HepG2 (cell line): Measurements from ENCODE around the gene SPTBN5. TPM values are rescaled to one million over a fixed set of nuclear protein-coding genes. Genes with fewer than 3 reads are reported as not detected.
A peak's percentile ranks its signal among the peaks of the same experiment; 100 is the strongest.

Source experiments
- ARID4A ChIP-seq: sonication (generic); formaldehyde crosslinking; IDR thresholded peaks from 2 replicates; pipeline ENCODE4 v1.5.0; 2020; ENCODE audit warnings: mild to moderate bottlenecking, missing genetic modification reagents, borderline replicate concordance
- ARNTL ChIP-seq: sonication (generic); formaldehyde crosslinking; IDR thresholded peaks from 2 replicates; pipeline ENCODE4 v1.4.0; 2020; ENCODE audit warnings: mild to moderate bottlenecking, missing genetic modification reagents
- ETV6 ChIP-seq: sonication (generic); formaldehyde crosslinking; conservative IDR thresholded peaks from 2 replicates; pipeline ENCODE4 v1.4.0; 2020; ENCODE audit warnings: missing genetic modification reagents
- HMGXB4 ChIP-seq, 2 experiments: sonication (generic) in 1 of 2; formaldehyde crosslinking in 1 of 2; IDR thresholded peaks; 2 replicates each; pipeline versions ENCODE4 v1.4.0 to v1.6.1; 2018 to 2020; ENCODE audit warnings: missing genetic modification reagents in 2 of 2, borderline replicate concordance in 1 of 2, low read depth in 1 of 2, mild to moderate bottlenecking in 1 of 2, missing biosample characterization in 1 of 2
- UBTF ChIP-seq: sonication (generic); formaldehyde crosslinking; IDR thresholded peaks from 2 replicates; pipeline ENCODE4 v1.4.0; 2020; ENCODE audit warnings: mild to moderate bottlenecking, missing genetic modification reagents
- ZNF326 ChIP-seq: sonication (generic); formaldehyde crosslinking; IDR thresholded peaks from 2 replicates; pipeline ENCODE4 v1.4.0; 2020; ENCODE audit warnings: missing genetic modification reagents, borderline replicate concordance
- ZNF547 ChIP-seq: sonication (generic); formaldehyde crosslinking; IDR thresholded peaks from 2 replicates; pipeline ENCODE4 v1.5.1; 2020; ENCODE audit warnings: mild to moderate bottlenecking, missing genetic modification reagents
- ZNF556 ChIP-seq: sonication (generic); formaldehyde crosslinking; IDR thresholded peaks from 2 replicates; pipeline ENCODE4 v1.4.0; 2020; ENCODE audit warnings: mild to moderate bottlenecking, missing genetic modification reagents, borderline replicate concordance
- ZZZ3 ChIP-seq: sonication (generic); formaldehyde crosslinking; IDR thresholded peaks from 2 replicates; pipeline ENCODE4 v1.4.0; 2020; ENCODE audit warnings: missing genetic modification reagents, mild to moderate bottlenecking, borderline replicate concordance
- polyA plus RNA-seq, 8 experiments: library from polyadenylated mRNA; depleted of rRNA in 3 of 8; stranded (reverse) in 7 of 8; unstranded in 1 of 8; fragments of >200 nt; fragmentation: Illumina TruSeq in 4 of 8; extraction: Trizol in 4 of 8; gene quantifications; 2 replicates each; pipeline versions ENCODE4 v1.2.1 to v1.2.3, GENCODE V29; 2011 to 2016; ENCODE audit warnings: low read depth in 4 of 8, missing spikeins in 1 of 8, mixed read lengths in 1 of 8; ENCODE audit not compliant: insufficient read depth in 1 of 8
- total RNA-seq, 5 experiments: library from RNA; depleted of rRNA; stranded (reverse); fragments of >200 nt; fragmentation: Illumina TruSeq; extraction: Trizol; gene quantifications; 2 replicates each; pipeline ENCODE4 v1.2.3, GENCODE V29; 2016; ENCODE audit warnings: low read depth in 1 of 5
- TF ChIP-seq, protein P1 (sequence below): sonication (generic); formaldehyde crosslinking; IDR thresholded peaks from 2 replicates; pipeline ENCODE4 v1.4.0; 2020; ENCODE audit warnings: missing genetic modification reagents
- TF ChIP-seq, protein P2 (sequence below): sonication (generic); formaldehyde crosslinking; IDR thresholded peaks from 2 replicates; pipeline ENCODE4 v1.4.0; 2020; ENCODE audit warnings: missing genetic modification reagents
- TF ChIP-seq, protein P3 (sequence below): sonication (generic); formaldehyde crosslinking; IDR thresholded peaks from 2 replicates; pipeline ENCODE4 v1.5.0; 2020; ENCODE audit warnings: mild to moderate bottlenecking, missing genetic modification reagents, borderline replicate concordance

The SPTBN5 gene
- total and polyA plus RNA-seq, 2 of the 13 experiments (the other 11 are each of a cell fraction or from before 2014, with no cell fraction given) = 0.01 to 0.07 TPM

GRCh38 chr15:41866263-41866703 is 27.6 kb downstream of the SPTBN5 start (continued):
- TF ChIP-seq HMGXB4 (CRISPR knock-in tag; IDR thresholded peaks at IDR 0.05; ENCODE audit: borderline replicate concordance in 1 of 2, low read depth in 1 of 2) = 0 out of 4 replicates have a peak, but pooled peaks of 1 of the 2 experiments have one; percentile 22
- peak; percentile 71; the same call in 1 of the 2 replicates for TF ChIP-seq ZNF556 (CRISPR knock-in tag)
- TF ChIP-seq, protein P1, sequence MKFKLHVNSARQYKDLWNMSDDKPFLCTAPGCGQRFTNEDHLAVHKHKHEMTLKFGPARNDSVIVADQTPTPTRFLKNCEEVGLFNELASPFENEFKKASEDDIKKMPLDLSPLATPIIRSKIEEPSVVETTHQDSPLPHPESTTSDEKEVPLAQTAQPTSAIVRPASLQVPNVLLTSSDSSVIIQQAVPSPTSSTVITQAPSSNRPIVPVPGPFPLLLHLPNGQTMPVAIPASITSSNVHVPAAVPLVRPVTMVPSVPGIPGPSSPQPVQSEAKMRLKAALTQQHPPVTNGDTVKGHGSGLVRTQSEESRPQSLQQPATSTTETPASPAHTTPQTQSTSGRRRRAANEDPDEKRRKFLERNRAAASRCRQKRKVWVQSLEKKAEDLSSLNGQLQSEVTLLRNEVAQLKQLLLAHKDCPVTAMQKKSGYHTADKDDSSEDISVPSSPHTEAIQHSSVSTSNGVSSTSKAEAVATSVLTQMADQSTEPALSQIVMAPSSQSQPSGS (CRISPR knock-in tag) = no peak
- TF ChIP-seq ARID4A (CRISPR knock-in tag) = peak; percentile 42; the same call in 1 of the 2 replicates
- peak; percentile 61 for TF ChIP-seq UBTF (CRISPR knock-in tag)
- TF ChIP-seq, protein P2, sequence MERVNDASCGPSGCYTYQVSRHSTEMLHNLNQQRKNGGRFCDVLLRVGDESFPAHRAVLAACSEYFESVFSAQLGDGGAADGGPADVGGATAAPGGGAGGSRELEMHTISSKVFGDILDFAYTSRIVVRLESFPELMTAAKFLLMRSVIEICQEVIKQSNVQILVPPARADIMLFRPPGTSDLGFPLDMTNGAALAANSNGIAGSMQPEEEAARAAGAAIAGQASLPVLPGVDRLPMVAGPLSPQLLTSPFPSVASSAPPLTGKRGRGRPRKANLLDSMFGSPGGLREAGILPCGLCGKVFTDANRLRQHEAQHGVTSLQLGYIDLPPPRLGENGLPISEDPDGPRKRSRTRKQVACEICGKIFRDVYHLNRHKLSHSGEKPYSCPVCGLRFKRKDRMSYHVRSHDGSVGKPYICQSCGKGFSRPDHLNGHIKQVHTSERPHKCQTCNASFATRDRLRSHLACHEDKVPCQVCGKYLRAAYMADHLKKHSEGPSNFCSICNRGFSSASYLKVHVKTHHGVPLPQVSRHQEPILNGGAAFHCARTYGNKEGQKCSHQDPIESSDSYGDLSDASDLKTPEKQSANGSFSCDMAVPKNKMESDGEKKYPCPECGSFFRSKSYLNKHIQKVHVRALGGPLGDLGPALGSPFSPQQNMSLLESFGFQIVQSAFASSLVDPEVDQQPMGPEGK (CRISPR knock-in tag) = 0 out of 2 replicates have a peak, but pooled peaks have one; percentile 31
- TF ChIP-seq ZZZ3 (CRISPR knock-in tag) = no peak
- TF ChIP-seq ETV6 (CRISPR knock-in tag) = no peak
- no peak for TF ChIP-seq ARNTL (CRISPR knock-in tag)
- no peak for TF ChIP-seq ZNF326 (CRISPR knock-in tag)
- no peak for TF ChIP-seq ZNF547 (CRISPR knock-in tag)
- TF ChIP-seq, protein P3, sequence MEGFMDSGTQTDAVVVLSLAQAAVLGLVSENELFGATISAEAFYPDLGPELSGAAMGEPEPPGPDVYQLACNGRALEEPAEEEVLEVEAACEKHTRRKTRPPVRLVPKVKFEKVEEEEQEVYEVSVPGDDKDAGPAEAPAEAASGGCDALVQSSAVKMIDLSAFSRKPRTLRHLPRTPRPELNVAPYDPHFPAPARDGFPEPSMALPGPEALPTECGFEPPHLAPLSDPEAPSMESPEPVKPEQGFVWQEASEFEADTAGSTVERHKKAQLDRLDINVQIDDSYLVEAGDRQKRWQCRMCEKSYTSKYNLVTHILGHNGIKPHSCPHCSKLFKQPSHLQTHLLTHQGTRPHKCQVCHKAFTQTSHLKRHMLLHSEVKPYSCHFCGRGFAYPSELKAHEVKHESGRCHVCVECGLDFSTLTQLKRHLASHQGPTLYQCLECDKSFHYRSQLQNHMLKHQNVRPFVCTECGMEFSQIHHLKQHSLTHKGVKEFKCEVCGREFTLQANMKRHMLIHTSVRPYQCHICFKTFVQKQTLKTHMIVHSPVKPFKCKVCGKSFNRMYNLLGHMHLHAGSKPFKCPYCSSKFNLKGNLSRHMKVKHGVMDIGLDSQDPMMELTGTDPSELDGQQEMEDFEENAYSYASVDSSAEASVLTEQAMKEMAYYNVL (CRISPR knock-in tag) = no peak
